ENCODE data around the gene PDLIM4.

DNA sequence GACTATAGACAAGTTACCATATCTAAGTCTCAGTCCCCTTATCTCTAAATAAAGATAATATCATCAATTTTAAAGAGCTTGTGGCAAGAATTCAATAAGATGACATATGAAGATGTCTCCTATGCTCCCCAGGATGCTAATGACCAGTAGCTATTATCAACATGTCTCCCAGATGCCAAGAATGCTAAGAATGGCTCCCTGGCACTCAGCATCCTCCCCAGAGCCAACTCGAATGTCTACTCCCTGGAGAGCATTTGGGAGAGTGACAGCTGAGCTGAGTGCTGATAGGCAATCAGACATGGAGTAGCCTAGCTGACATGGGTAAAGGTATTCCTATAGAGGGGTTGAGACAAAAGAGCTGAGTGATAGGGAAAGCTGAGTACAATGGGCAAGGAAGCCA lies 45.7 kb upstream of the PDLIM4 start:
- TF ChIP-seq, protein P1, sequence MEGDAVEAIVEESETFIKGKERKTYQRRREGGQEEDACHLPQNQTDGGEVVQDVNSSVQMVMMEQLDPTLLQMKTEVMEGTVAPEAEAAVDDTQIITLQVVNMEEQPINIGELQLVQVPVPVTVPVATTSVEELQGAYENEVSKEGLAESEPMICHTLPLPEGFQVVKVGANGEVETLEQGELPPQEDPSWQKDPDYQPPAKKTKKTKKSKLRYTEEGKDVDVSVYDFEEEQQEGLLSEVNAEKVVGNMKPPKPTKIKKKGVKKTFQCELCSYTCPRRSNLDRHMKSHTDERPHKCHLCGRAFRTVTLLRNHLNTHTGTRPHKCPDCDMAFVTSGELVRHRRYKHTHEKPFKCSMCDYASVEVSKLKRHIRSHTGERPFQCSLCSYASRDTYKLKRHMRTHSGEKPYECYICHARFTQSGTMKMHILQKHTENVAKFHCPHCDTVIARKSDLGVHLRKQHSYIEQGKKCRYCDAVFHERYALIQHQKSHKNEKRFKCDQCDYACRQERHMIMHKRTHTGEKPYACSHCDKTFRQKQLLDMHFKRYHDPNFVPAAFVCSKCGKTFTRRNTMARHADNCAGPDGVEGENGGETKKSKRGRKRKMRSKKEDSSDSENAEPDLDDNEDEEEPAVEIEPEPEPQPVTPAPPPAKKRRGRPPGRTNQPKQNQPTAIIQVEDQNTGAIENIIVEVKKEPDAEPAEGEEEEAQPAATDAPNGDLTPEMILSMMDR (IDR thresholded peaks at IDR 0.05), result no peak
- no peak for TF ChIP-seq EP300 (IDR thresholded peaks at IDR 0.05)
- no peak for TF ChIP-seq POLR2A (IDR thresholded peaks at IDR 0.05)

Measured in ovary (tissue), 3 donors.